Measurements from ENCODE around the gene PPP6R3.

- no peak for TF ChIP-seq CTCF (IDR thresholded peaks at IDR 0.05; ENCODE audit: extremely low read depth in 1 of 2, insufficient read depth in 1 of 2, low read depth in 1 of 2, low read length in 2 of 2)
- TF ChIP-seq POLR2AphosphoS5 (IDR thresholded peaks at IDR 0.05; ENCODE audit: insufficient read depth, low read depth, low read length) = no peak
These were observed 76.2 kb downstream of the PPP6R3 start for GRCh38 chr11:68536706-68537105.

Data from endothelial cell of umbilical vein (primary cell).